GM12878 (cell line): ENCODE data around the gene CDK11A. TPM values are rescaled to one million over a fixed set of nuclear protein-coding genes. Genes with fewer than 3 reads are reported as not detected.
"Not testable (repeated sequence)": the region's sequence is repeated elsewhere in the genome, so short reads cannot be mapped to it uniquely, and the experiment has no call there.

Experiments
- ATAC-seq: fragments of 200-7000 bp; cut with Tn5 transposase; 3 replicates; pipeline ENCODE4 v1.9.1; 2020; ENCODE audit warnings: mild to moderate bottlenecking, moderate library complexity
- BruUV-seq: library from RNA; stranded (reverse); fragments of 400-500 nt; replicated peaks from 2 replicates; lab custom pipeline; 2021; lab: Mats Ljungman, UMichigan
- CTCF ChIA-PET: fragments of 300-600 bp; sonication (Branson Sonifier 250); formaldehyde crosslinking; extraction: SDS; loops from one replicate; lab custom pipeline; 2021; ENCODE audit warnings: inconsistent platforms; lab: Yijun Ruan, JAX
- POLR2A ChIA-PET: fragments of 350-600 bp; formaldehyde crosslinking; extraction: SDS; loops from one replicate; lab custom pipeline; 2021; ENCODE audit warnings: inconsistent platforms; lab: Charles Lee
- RAD21 ChIA-PET: fragments of 300-600 bp; sonication (Branson Sonifier 250); formaldehyde crosslinking; loops from one replicate; lab custom pipeline; 2023; ENCODE audit warnings: antibody characterized with exemption; ENCODE audit not compliant: unreplicated experiment; lab: Charles Lee
- SMC1A ChIA-PET: fragments of 300-600 bp; sonication (Branson Sonifier 250); formaldehyde crosslinking; loops from one replicate; lab custom pipeline; 2023; ENCODE audit not compliant: unreplicated experiment, uncharacterized antibody; lab: Charles Lee
- DNase-seq: peaks from one replicate; pipeline ENCODE4 v3.0.0-alpha.2; 2011; ENCODE audit warnings: low read depth, low spot score
- FAIRE-seq: peaks from 3 replicates; lab custom pipeline; 2011; peaks lifted over from hg19 to GRCh38; lab: Jason Lieb, UNC
- H2AFZ ChIP-seq: 2 replicates; pipeline ENCODE4 v1.6.0; 2011; ENCODE audit warnings: low read depth, low read length, control low read depth; ENCODE audit not compliant: control insufficient read depth
- H3K27ac ChIP-seq: 2 replicates; pipeline ENCODE4 v1.5.1; 2011; ENCODE audit warnings: control low read depth; ENCODE audit not compliant: control insufficient read depth, insufficient read depth
- H3K27me3 ChIP-seq, 2 experiments: replicated peaks in 1 of 2; 2 replicates each; pipeline versions ENCODE4 v1.6.0 to v1.6.1; 2011; ENCODE audit warnings: low read length in 1 of 2; ENCODE audit not compliant: control insufficient read depth in 2 of 2, insufficient read depth in 2 of 2
- H3K36me3 ChIP-seq, 2 experiments: 2 replicates each; pipeline ENCODE4 v1.5.1; 2011; ENCODE audit warnings: low read length in 1 of 2; ENCODE audit not compliant: control insufficient read depth in 2 of 2, insufficient read depth in 2 of 2
- H3K4me1 ChIP-seq: 2 replicates; pipeline ENCODE4 v1.6.1; 2011; ENCODE audit warnings: mild to moderate bottlenecking, low read length, moderate library complexity, mixed read lengths; ENCODE audit not compliant: control insufficient read depth, insufficient read depth
- H3K4me2 ChIP-seq: 2 replicates; pipeline ENCODE4 v1.6.0; 2011; ENCODE audit warnings: control low read depth; ENCODE audit not compliant: control insufficient read depth, insufficient read depth
- H3K4me3 ChIP-seq: fragments of 200-600 bp; sonication (generic); 2 replicates; pipeline ENCODE4 v1.5.1; 2016
- H3K79me2 ChIP-seq: 2 replicates; pipeline ENCODE4 v1.6.0; 2011; ENCODE audit warnings: low read length; ENCODE audit not compliant: control insufficient read depth, insufficient read depth
- H3K9ac ChIP-seq: 2 replicates; pipeline ENCODE4 v1.8.0; 2011; ENCODE audit warnings: low read length, control low read depth, mixed read lengths; ENCODE audit not compliant: control insufficient read depth, insufficient read depth
- H3K9me3 ChIP-seq: replicated peaks from 3 replicates; pipeline ENCODE4 v1.5.1; 2011; ENCODE audit warnings: mild to moderate bottlenecking, low read length; ENCODE audit not compliant: control insufficient read depth, insufficient read depth
- H4K20me1 ChIP-seq: 2 replicates; pipeline ENCODE4 v1.6.0; 2011; ENCODE audit not compliant: control insufficient read depth, insufficient read depth
- ATF2 ChIP-seq: IDR thresholded peaks from 2 replicates; pipeline ENCODE4 v1.6.1; 2012; ENCODE audit warnings: low read length, inconsistent platforms
- CREM ChIP-seq: IDR thresholded peaks from 2 replicates; pipeline ENCODE4 v1.6.1; 2014; ENCODE audit warnings: antibody characterized with exemption, low read depth
- ELK1 ChIP-seq: IDR thresholded peaks from 2 replicates; pipeline ENCODE4 v1.6.1; 2012; ENCODE audit warnings: low read depth, low read length, improper control_type of control experiment
- HDAC2 ChIP-seq: fragments of 200-600 bp; sonication (generic); IDR thresholded peaks from 2 replicates; pipeline ENCODE4 v1.6.1; 2017
- HDAC6 ChIP-seq: fragments of 200-600 bp; sonication (generic); IDR thresholded peaks from one replicate; pipeline ENCODE4 v1.8.0; 2017; ENCODE audit warnings: antibody characterized with exemption; ENCODE audit not compliant: unreplicated experiment
- LARP7 ChIP-seq: fragments of 450-650 bp; IDR thresholded peaks from 2 replicates; pipeline ENCODE4 v1.6.1; 2017; ENCODE audit warnings: mild to moderate bottlenecking
- PAX5 ChIP-seq: IDR thresholded peaks from 2 replicates; pipeline ENCODE4 v1.6.1; 2011; ENCODE audit warnings: low read depth, low read length, borderline replicate concordance
- PRDM15 ChIP-seq: fragments of 450-650 bp; formaldehyde crosslinking; IDR thresholded peaks from 2 replicates; pipeline ENCODE4 v1.4.0; 2020; ENCODE audit warnings: mild to moderate bottlenecking, moderate library complexity
- WGBS: methylation state at CpG from one replicate; pipeline ENCODE4 v1.1.6; 2016; ENCODE audit warnings: low lambda C conversion rate; ENCODE audit not compliant: insufficient replicate concordance, insufficient coverage; ENCODE audit errors: missing lambda C conversion rate; 5-methylcytosine and 5-hydroxymethylcytosine counted together
- in situ Hi-C: fragments of 300-500 bp; cut with MboI; formaldehyde crosslinking; loops from 9 replicates; pipeline ENCODE4 v1.14.3; 2018; ENCODE audit warnings: mixed read lengths
- intact Hi-C: fragments of 100-400 bp; cut with micrococcal nuclease; formaldehyde crosslinking; loops from one replicate; pipeline ENCODE4 v1.14.2; 2022; ENCODE audit not compliant: unreplicated experiment
- polyA plus RNA-seq, 11 experiments: library from polyadenylated mRNA; depleted of rRNA in 4 of 11; unstranded in 6 of 11; stranded (reverse) in 5 of 11; fragments of >200 nt; fragmentation: Nextera tagmentation in 4 of 11; fragmentation: Illumina TruSeq in 1 of 11; extraction: Ambion mirVana in 4 of 11; extraction: Trizol in 1 of 11; gene quantifications; 1 replicate in 1 of 11; 2 replicates in 10 of 11; pipeline versions ENCODE4 v1.2.1 to v1.2.3, GENCODE V29; 2011 to 2016; ENCODE audit warnings: inconsistent platforms in 2 of 11, missing spikeins in 2 of 11, low read depth in 1 of 11
- total RNA-seq, 4 experiments: library from RNA; depleted of rRNA in 3 of 4; stranded (reverse); fragments of >200 nt in 3 of 4; fragmentation: Illumina TruSeq in 1 of 4; extraction: Trizol in 1 of 4; gene quantifications; 2 replicates each; pipeline versions ENCODE4 v1.2.1 to v1.2.3, GENCODE V29; 2013 to 2021

CDK11A gene
- total and polyA plus RNA-seq, 10 of the 15 experiments (the other 5 are each of a cell fraction or from before 2014, with no cell fraction given): 5.1 to 46.0 (median 25.9) TPM

GRCh38 chr1:1677718-1678580, 46.2 kb downstream of the CDK11A start (continued):
- TF ChIP-seq PRDM15 (no peak), HDAC6 (no peak), ATF2 (peak; percentile 77; the same call in 1 of the 2 replicates), LARP7 (peak; percentile 65; the same call in 1 of the 2 replicates), PAX5 (peak; percentile 88), CREM (peak; percentile 47; the same call in 1 of the 2 replicates), HDAC2 (no peak), ELK1 (no peak; the same call in 1 of the 2 replicates)

- POLR2A ChIA-PET, H2AFZ ChIP-seq, DNase-seq, H4K20me1 ChIP-seq, H3K9ac ChIP-seq, intact Hi-C loops, H3K36me3 ChIP-seq, ATAC-seq, in situ Hi-C loops, SMC1A ChIA-PET, H3K4me2 ChIP-seq, CTCF ChIA-PET, BruUV-seq, RAD21 ChIA-PET, H3K4me3 ChIP-seq, H3K27me3 ChIP-seq, H3K9me3 ChIP-seq, H3K27ac ChIP-seq, FAIRE-seq: not testable (repeated sequence)
- peaks cover 24% of the 10 kb centered on the region for H3K4me1 ChIP-seq
- H3K79me2 ChIP-seq: peaks cover 11% of the 10 kb centered on the region
- WGBS: no CpG with 5 or more reads among the region's 21 CpGs
Observed at GRCh38 chr1:1676087-1676486, 48.1 kb downstream of the CDK11A start.

- BruUV-seq, H3K36me3 ChIP-seq, H3K27me3 ChIP-seq, H4K20me1 ChIP-seq, H2AFZ ChIP-seq, H3K79me2 ChIP-seq, DNase-seq, RAD21 ChIA-PET, H3K4me2 ChIP-seq, SMC1A ChIA-PET, H3K27ac ChIP-seq, H3K9me3 ChIP-seq, CTCF ChIA-PET, in situ Hi-C loops, intact Hi-C loops, POLR2A ChIA-PET, H3K9ac ChIP-seq, H3K4me3 ChIP-seq: not testable (repeated sequence)
- H3K4me1 ChIP-seq: peaks cover 24% of the 10 kb centered on the region
- ATAC-seq (peak; percentile 32), FAIRE-seq (peak; percentile 95)
- WGBS: no CpG with 5 or more reads among the region's 18 CpGs
Observed at GRCh38 chr1:1675218-1675617, 48.9 kb downstream of the CDK11A start.
